MM.1S (cell line): ENCODE measurements around the gene C15orf40.
"Not testable (repeated sequence)": the region's sequence is repeated elsewhere in the genome, so short reads cannot be mapped to it uniquely, and the experiment has no call there.

Experiments used
- DNase-seq: peaks from one replicate; pipeline ENCODE4 v3.0.0-alpha.2; 2015
- H2AFZ ChIP-seq: fragments of 300-600 bp; sonication (generic); 2 replicates; pipeline ENCODE4 v1.6.0; 2016; ENCODE audit warnings: antibody characterized with exemption, low read length
- H3F3A ChIP-seq: fragments of 300-600 bp; sonication (generic); 2 replicates; pipeline ENCODE4 v1.6.1; 2016; ENCODE audit warnings: mild to moderate bottlenecking, antibody characterized with exemption, low read length, moderate library complexity, mixed read lengths; ENCODE audit not compliant: insufficient read depth
- H3K27ac ChIP-seq: fragments of 300-600 bp; sonication (generic); 2 replicates; pipeline ENCODE4 v1.5.1; 2016; ENCODE audit warnings: mild to moderate bottlenecking, low read length
- H3K27me3 ChIP-seq: fragments of 300-600 bp; sonication (generic); replicated peaks from 2 replicates; pipeline ENCODE4 v1.6.0; 2016; ENCODE audit warnings: low read length; ENCODE audit not compliant: insufficient read depth
- H3K36me3 ChIP-seq: fragments of 300-600 bp; sonication (generic); replicated peaks from 2 replicates; pipeline ENCODE4 v1.6.1; 2016; ENCODE audit warnings: mild to moderate bottlenecking, low read length, mixed read lengths; ENCODE audit not compliant: insufficient read depth
- H3K4me1 ChIP-seq: fragments of 300-600 bp; sonication (generic); 2 replicates; pipeline ENCODE4 v1.6.1; 2016; ENCODE audit warnings: low read length, mixed read lengths
- H3K4me2 ChIP-seq: fragments of 300-600 bp; sonication (generic); 2 replicates; pipeline ENCODE4 v1.6.0; 2016; ENCODE audit warnings: low read depth, low read length
- H3K4me3 ChIP-seq: fragments of 300-600 bp; sonication (generic); 2 replicates; pipeline ENCODE4 v1.5.1; 2016; ENCODE audit warnings: low read length, mixed read lengths
- H3K79me2 ChIP-seq: fragments of 300-600 bp; sonication (generic); 2 replicates; pipeline ENCODE4 v1.6.1; 2016; ENCODE audit warnings: mixed run types, low read length, mixed read lengths
- H3K9ac ChIP-seq: fragments of 300-600 bp; sonication (generic); 2 replicates; pipeline ENCODE4 v1.6.1; 2016; ENCODE audit warnings: low read length, mixed read lengths
- H3K9me2 ChIP-seq: fragments of 300-600 bp; sonication (generic); replicated peaks from 2 replicates; pipeline ENCODE4 v1.6.1; 2016; ENCODE audit warnings: mild to moderate bottlenecking, low read length, mixed read lengths; ENCODE audit not compliant: insufficient read depth
- H3K9me3 ChIP-seq: fragments of 300-600 bp; sonication (generic); replicated peaks from 2 replicates; pipeline ENCODE4 v1.6.1; 2016; ENCODE audit warnings: mild to moderate bottlenecking, low read length, mixed read lengths; ENCODE audit not compliant: insufficient read depth
- H4K20me1 ChIP-seq: fragments of 300-600 bp; sonication (generic); 2 replicates; pipeline ENCODE4 v1.6.1; 2016; ENCODE audit warnings: mild to moderate bottlenecking, low read length, moderate library complexity, mixed read lengths; ENCODE audit not compliant: insufficient read depth
- EZH2 ChIP-seq: fragments of 300-600 bp; sonication (generic); optimal IDR thresholded peaks from 2 replicates; pipeline ENCODE3; 2017; ENCODE audit warnings: low read depth, mild to moderate bottlenecking, antibody characterized with exemption, low read length, mixed read lengths
- EZH2phosphoT487 ChIP-seq: fragments of 300-600 bp; sonication (generic); IDR thresholded peaks from 2 replicates; pipeline ENCODE4 v1.6.1; 2018; ENCODE audit warnings: antibody characterized with exemption, low read length
- TF ChIP-seq, protein P1 (sequence below): fragments of 300-600 bp; sonication (generic); IDR thresholded peaks from 2 replicates; pipeline ENCODE4 v1.5.1; 2016; ENCODE audit warnings: antibody characterized with exemption, low read length, mixed read lengths

C15orf40 gene

DNA sequence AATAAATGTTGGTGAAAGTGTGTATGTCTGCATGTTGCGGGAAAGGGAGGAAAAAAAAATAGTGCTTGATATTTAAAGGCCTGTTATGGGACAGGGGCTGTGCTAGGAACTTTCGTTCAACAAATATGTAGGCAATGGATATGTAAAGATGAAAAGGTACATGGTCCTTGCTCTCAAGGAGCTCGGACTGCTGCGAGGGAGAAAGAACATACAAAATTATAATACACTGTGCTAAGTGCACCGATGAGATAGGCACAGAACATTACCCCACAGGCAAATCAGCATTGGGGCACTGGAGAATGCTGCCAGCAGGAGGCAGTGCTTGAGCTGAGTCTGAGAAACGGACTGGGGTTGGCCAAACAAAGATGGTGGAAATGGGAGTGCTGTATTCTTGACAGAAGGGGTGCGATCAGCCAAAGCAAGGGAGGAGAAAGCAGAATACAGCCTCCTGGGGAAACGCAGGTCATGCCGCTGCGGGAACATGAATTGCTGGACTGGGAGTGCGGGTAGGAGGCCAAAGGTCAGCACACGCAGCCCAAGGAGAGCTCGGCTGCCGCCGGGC, 649 bp downstream of the C15orf40 start:
- peak overlapping the region; percentile 95 for H3K4me2 ChIP-seq
- no peaks in the 10 kb centered on the region for H3K27me3 ChIP-seq
- peak overlapping the region; percentile 81 for H3K9ac ChIP-seq
- H4K20me1 ChIP-seq, result no peaks in the 10 kb centered on the region
- peak; percentile 80 for DNase-seq
- TF ChIP-seq, protein P1, sequence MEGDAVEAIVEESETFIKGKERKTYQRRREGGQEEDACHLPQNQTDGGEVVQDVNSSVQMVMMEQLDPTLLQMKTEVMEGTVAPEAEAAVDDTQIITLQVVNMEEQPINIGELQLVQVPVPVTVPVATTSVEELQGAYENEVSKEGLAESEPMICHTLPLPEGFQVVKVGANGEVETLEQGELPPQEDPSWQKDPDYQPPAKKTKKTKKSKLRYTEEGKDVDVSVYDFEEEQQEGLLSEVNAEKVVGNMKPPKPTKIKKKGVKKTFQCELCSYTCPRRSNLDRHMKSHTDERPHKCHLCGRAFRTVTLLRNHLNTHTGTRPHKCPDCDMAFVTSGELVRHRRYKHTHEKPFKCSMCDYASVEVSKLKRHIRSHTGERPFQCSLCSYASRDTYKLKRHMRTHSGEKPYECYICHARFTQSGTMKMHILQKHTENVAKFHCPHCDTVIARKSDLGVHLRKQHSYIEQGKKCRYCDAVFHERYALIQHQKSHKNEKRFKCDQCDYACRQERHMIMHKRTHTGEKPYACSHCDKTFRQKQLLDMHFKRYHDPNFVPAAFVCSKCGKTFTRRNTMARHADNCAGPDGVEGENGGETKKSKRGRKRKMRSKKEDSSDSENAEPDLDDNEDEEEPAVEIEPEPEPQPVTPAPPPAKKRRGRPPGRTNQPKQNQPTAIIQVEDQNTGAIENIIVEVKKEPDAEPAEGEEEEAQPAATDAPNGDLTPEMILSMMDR, result peak; percentile 94
- no peak for TF ChIP-seq EZH2
- H2AFZ ChIP-seq, result peak overlapping the region; percentile 88
- no peaks in the 10 kb centered on the region for H3K9me2 ChIP-seq
- peak overlapping the region; percentile 73 for H3K27ac ChIP-seq
- peak overlapping the region; percentile 93 for H3K4me3 ChIP-seq
- H3K36me3 ChIP-seq, result 0 out of 2 replicates have a peak, but pooled peaks cover 4% of the 10 kb centered on the region
- H3K79me2 ChIP-seq, result peaks cover 23% of the 10 kb centered on the region
- peaks cover 14% of the 10 kb centered on the region; the same call in 1 of the 2 replicates for H3K4me1 ChIP-seq
- peaks cover 11% of the 10 kb centered on the region; the same call in 1 of the 2 replicates for H3F3A ChIP-seq
- H3K9me3 ChIP-seq, result no peaks in the 10 kb centered on the region

DNA sequence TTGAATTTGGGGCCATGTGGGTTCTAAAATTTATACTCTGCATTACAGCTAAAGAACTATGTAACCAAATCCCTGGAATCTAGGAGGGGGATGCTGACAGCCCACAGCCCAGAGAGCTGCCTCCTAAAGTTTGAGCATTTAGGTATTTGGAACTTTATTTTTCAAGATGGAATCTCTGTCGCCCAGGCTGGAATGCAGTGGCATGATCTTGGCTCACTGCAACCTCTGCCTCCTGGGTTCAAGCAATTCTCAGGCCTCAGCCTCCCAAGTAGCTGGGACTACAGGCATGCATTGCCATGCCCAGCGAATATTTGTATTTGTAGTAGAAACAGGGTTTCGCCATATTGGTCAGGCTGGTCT, 10.8 kb downstream of the C15orf40 start:
- not testable (repeated sequence) for H3K36me3 ChIP-seq, H3K79me2 ChIP-seq, DNase-seq, H3K27me3 ChIP-seq, H4K20me1 ChIP-seq, H3K4me1 ChIP-seq, H3K4me3 ChIP-seq, H2AFZ ChIP-seq, H3K27ac ChIP-seq, H3F3A ChIP-seq, H3K9ac ChIP-seq, H3K9me2 ChIP-seq, H3K9me3 ChIP-seq
- peak overlapping the region; percentile 96; the same call in 1 of the 2 replicates for H3K4me2 ChIP-seq

DNA sequence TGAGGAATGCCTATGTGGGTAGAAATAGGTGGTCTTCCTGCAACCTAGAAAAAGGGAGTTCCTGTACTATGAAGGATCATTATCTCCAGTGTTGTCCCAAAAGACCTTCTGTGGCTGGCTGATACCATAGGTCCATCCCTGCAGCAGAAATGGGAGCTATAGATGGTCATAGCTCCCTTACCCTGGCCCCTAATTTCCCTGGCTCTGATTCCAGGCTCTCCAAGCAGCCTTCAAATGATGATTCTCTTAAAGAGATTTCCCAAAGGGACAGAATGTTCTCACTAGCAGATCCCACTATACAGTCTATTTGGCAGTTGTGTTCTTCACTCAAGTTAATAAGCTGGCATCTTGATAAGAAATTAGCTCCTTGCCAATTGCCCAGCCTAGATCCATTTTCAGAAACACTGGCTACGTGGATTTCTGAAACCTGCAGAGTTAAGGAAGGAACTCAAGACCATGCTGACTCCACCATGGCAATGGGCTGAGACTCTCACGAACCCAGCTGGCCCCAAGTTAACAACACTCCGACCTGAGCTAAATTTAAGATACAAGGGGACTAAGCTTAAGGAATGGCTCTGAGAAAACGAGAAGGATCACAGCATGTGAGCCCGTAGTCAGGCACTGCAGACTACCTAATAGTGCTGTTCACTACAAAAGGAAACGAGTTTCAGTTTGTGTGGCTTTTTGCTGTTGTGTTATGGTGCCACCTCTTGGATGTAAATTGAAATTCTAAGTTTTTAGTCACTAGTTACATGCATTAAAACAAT, 11.4 kb downstream of the C15orf40 start:
- Histone ChIP-seq H3K9me2 (no peaks in the 10 kb centered on the region), H3K4me3 (peak overlapping the region; percentile 60), H3K36me3 (no peaks in the 10 kb centered on the region), H3K27me3 (no peaks in the 10 kb centered on the region), H3K4me2 (peak overlapping the region; percentile 96), H2AFZ (peak overlapping the region; percentile 72), H3K9ac (peak overlapping the region; percentile 54; the same call in 1 of the 2 replicates), H3K27ac (no peak overlapping the region), H3K9me3 (no peaks in the 10 kb centered on the region), H3K4me1 (peaks cover 5% of the 10 kb centered on the region; the same call in 1 of the 2 replicates), H4K20me1 (no peaks in the 10 kb centered on the region), H3K79me2 (no peaks in the 10 kb centered on the region), H3F3A (no peaks in the 10 kb centered on the region)
- DNase-seq, result peak; percentile 79
- TF ChIP-seq EZH2phosphoT487 (no peak), EZH2 (no peak)
- TF ChIP-seq, protein P1, result peak; percentile 69

DNA sequence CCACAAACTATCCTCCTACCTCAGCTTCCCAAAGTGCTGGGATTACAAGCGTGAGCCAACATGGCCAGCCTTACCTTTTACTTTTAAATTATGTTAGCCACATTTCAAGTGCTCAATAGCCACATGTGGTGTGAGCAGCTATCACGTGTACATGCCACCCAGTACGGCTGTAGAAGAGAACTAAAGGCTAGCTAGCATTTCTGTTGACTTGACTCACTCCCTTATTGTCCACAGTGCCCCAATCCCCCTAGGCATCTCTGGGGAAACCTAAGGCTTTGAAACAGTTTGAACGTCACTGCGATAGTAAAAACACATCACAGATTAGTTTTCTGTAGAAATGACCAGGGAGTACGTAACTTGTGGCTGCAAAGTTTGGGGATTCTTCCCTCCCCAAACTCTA, 12.0 kb downstream of the C15orf40 start:
- Histone ChIP-seq H4K20me1 (no peaks in the 10 kb centered on the region), H3K9me2 (no peaks in the 10 kb centered on the region), H3K4me3 (no peak overlapping the region), H3K9me3 (no peaks in the 10 kb centered on the region), H3K9ac (no peak overlapping the region), H3K36me3 (no peaks in the 10 kb centered on the region), H3K27ac (no peak overlapping the region), H2AFZ (no peak overlapping the region), H3K4me2 (no peak overlapping the region), H3K27me3 (no peaks in the 10 kb centered on the region), H3K4me1 (peaks cover 5% of the 10 kb centered on the region; the same call in 1 of the 2 replicates), H3K79me2 (no peaks in the 10 kb centered on the region), H3F3A (no peaks in the 10 kb centered on the region)
- TF ChIP-seq, protein P1, result no peak
- TF ChIP-seq EZH2phosphoT487 (no peak), EZH2 (no peak)
- no peak for DNase-seq
